GM19023 (cell line): ENCODE measurements around the gene CHN2.
"Not testable (repeated sequence)": the region's sequence is repeated elsewhere in the genome, so short reads cannot be mapped to it uniquely, and the experiment has no call there.

Experiments used
- ATAC-seq: cut with Tn5 transposase; IDR thresholded peaks from one replicate; pipeline ENCODE4 v1.9.1; 2021; ENCODE audit warnings: mild to moderate bottlenecking, moderate library complexity; ENCODE audit not compliant: unreplicated experiment

The CHN2 gene

DNA sequence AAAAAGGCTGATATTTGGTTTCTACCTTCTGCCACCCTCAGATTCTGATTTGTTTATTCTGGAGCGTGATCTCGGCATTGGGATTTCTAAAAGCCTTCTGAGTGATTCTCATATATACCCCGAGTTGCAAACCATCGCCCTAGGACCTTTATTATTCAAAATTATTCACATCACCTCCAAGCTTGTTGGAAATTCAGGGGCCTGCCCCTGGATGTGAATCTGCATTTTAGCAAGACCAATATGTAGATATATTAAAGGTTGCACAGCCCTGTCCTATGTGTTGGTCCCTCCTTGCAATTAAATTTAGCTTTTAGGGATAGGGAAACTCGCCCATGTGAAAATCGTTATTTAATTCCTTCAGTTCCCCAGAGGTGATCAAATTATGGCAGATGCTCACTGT lies 9.0 kb upstream of the CHN2 start:
- no peak for ATAC-seq

DNA sequence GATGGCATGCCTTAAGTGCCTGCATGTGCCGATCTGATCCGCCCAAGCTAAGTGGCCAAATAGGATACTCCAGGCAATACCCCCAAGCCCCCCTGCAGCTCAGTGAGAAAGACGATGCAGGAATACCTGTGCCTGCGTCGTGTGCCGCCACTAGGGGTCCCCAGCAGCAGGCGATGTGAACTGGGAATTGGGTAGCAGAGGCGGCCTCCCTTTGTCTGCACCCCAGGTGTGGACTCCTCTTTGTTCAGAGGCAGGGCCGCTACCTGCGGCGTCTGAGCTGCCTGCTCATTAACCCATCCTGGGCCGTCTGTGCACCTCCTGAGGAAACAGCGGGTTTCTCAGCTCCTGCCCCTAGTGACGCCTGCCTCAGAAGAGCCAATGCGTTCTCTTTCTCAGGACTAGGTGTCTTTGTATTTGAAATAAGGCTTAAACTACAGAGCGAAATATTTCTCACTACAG lies 4.8 kb upstream of the CHN2 start:
- no peak for ATAC-seq

DNA sequence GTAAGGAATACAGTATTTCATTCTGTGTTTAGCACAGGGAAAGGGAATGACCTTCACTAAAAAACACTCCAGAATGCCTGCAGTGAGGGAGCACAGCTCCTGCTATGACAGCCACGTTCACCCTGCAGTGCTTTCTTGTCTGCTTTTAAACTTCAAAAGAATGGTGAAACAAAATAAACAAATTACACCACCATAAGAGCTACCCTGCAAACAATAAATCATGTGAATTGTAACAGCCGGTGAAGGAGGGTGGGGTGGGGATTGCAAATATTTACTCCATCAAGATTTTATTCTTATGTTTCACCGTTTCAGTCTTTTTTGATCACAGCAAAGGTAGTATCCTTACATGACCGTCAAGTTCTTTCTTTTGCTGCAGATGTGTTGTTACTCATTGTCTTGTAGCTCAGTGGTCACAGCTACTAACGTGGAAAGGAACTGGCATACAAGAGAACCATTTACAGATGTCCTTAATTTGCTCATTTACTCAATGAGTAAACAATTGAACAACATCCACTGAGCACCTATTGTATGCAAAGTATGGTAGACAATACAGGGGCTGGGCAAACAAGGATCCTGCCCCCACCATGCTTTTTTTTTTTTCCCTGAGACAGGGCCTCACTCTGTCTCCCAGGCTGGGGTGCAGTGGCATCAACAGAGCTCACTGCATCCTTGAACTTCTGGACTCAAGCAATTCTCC lies 4.1 kb upstream of the CHN2 start:
- no peak for ATAC-seq

DNA sequence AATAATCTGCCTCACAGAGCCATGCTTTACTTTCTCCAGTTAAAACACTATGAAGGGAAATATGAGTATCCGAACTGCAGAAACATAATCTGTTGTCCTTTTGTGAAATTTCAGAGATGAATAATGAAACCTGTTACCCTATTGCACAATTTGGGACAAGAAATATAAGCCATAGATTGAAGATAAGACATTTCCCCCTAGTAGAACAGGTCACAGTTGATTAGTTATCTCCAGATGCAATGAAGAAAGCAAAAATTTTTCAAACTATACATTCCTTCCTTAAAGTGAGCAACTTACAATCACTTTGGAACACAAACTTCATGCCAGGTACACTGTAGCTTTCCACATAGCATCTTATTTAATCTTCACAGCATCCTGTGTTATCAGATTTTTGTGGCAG lies 2.3 kb upstream of the CHN2 start:
- ATAC-seq, result no peak

DNA sequence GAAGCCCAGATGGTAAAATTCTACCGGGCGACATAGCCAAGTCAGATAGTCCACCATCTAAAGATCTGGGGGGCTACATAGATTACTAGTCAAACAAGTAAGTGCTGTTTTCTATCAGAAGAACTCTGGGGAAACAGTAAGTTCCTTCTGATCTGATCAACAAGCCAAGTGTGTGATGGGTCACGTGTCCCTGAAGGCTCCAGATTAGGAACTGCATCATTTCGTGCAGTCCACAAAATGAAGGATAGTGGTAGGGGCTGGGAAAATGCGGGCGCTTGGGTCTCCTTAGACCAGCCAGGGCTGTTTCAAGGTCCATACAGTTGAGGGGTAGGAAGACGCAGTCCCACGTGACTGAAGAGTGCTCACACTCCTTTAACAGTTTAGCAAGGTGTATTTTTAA lies 1.8 kb upstream of the CHN2 start:
- no peak for ATAC-seq

DNA sequence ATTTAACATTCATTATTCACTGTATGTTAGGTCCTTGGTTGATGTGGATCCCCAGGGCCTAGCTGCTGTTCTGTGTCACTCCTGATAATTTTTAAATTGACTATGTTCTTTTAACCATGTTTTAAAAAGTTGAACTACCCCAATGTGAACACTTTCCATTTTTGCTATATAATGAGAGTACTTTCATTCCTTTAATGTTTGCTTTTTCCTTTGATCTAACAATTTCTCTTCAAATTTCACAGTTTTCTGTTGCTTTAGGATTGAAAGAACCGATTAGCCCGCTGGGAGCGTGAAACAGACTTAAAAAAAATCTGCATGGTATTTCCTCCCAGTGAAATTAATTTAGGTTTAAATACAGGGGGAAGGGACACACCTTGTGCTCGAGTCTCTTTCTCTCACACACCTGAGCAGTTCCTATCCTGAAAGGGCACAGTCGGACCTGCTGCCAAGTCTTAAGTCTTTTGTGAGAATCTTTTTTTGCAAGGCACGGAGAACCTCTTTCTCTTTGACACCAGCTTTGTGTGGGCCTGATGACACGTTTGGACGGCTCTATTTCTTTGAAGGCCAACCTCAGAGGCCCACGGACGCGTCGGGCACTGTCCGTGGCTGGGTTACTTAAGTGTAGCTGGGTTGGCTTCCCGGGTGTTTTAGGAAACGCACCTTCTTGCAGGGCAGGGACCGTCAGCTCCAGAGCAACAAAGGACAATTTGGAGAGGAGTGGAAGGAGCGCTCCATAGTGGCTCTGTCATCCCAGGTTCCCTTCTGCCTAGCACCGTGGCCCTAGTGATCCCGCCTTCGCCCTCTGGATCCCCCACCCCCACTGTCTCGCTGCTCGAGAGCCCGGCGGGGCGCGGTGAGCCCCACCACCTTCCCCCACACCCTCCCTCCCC lies 1.0 kb upstream of the CHN2 start:
- no peak for ATAC-seq

DNA sequence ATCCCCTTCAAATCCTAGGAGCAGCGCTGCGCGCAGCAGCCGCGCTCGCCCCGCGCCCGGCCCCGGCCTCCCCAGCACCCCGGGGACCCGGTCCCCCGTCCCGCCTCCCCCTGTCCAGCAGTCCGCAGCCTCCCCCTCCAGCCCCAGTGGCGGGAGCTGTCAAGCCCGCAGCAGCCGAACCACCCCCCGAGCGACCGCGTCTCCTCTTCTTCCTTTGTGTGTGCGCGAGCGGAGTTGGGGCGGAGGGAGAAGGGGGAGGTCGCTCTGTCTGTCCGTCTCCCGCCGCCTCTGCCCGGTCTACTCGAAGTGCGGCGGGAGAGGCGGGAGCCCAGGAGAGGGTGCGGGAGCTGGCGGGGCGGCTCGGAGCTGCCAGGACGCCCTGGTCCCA lies 375 bp upstream of the CHN2 start:
- ATAC-seq, result no peak

DNA sequence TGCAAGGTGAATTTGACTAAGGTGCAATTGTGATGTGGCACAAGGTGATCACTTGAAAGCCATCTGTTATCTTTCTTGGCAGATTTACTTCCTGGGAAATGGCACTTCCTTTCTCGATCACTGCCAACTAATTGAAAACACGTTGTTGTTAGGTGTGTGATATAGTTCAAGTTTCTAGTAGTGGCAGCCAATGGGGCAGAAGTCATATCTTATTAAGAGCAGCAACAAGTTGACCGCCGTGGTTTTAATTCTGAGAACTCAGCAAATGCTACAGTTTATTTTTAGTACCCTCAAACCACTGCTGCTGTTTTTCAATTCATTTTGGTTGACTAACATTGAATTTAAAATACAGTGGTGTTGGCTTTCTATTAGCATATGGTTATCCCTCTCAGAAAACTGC lies 1.6 kb downstream of the CHN2 start:
- ATAC-seq, result no peak

DNA sequence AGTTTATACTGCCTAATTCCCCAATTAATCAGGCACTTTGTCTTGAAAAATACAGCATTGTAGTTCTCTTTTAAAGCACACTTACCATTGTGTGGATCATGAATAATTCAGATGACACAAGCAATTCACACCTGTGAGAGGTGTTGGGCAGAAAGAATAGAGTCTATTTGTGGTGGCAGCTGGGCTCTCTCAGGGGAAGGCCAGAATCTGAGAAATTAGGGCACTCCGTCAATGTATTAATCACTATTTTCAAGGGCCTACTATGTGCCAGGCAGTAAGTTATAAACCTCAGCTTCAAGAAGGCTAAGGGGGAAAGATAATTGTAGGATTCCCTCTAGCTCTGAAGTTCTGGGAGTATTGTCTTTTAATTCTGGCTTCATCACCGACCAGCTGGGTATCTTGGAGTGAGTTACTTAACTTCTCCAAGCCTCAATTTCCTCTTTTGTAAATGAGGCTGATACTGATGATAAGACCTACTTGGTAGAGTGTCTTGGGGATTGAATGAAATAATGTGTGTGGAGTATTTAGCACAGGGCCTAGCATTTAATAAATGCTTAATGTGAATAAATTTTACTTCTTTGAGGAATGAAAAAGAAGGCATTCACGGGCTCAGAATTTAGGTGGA lies 2.5 kb downstream of the CHN2 start:
- no peak for ATAC-seq

DNA sequence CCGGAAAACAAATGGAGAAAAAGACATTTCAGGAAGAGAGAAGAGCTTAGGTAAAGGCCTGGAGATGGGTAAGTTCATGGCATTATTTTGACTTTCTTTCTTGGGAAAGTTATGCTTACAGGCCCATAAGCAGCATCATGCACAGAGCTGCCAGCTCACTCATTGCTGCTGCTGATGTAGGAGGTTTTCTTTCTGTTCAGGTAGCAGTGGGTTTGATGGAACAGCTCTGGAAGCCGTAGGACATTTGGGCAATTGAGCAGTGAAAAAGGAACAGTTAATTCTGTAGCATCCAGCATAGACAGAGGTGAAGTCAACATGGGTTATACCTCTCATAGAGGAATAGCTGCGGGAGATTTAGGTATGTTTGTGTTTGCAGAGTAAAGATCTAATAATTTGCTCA lies 3.3 kb downstream of the CHN2 start:
- ATAC-seq, result no peak

DNA sequence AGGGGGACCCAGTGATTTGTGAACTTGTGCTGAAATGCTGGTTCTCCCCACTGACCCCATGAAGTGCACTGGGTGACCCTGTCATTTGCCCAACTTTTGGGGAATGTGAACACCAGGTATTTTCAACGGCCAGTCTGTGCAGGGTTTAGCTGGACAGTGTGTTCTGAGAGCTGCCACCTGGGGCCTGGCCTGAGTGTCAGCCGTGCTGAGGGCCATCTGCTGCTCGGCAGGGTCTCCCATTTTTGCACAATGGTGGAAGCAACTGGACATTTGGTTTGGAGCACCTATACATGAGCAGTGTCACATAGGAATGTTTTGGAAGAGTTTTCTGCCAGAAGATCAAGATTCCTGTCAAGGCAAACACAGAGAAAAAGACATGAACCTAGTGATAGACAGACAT lies 5.2 kb downstream of the CHN2 start:
- ATAC-seq, result no peak

DNA sequence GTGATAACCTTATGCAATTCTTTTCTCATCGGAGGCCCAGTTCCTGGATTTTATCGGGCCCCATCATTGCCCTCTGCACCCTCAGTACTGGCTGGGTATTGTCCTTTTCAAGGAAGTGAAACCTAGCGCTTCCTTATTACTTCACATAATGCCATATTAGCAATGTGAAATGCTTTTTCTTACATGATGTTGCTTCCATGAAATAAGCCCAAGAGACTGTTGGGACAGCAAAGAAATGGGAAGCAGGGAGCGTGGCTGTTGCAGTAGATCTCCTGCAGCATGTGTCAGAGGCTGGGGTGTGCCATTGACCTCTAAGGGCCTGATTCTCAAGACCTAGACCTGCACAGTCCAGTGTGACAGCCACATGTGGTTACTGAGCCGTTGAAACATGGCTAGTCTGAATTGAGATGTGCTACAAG lies 8.1 kb downstream of the CHN2 start:
- no peak for ATAC-seq

DNA sequence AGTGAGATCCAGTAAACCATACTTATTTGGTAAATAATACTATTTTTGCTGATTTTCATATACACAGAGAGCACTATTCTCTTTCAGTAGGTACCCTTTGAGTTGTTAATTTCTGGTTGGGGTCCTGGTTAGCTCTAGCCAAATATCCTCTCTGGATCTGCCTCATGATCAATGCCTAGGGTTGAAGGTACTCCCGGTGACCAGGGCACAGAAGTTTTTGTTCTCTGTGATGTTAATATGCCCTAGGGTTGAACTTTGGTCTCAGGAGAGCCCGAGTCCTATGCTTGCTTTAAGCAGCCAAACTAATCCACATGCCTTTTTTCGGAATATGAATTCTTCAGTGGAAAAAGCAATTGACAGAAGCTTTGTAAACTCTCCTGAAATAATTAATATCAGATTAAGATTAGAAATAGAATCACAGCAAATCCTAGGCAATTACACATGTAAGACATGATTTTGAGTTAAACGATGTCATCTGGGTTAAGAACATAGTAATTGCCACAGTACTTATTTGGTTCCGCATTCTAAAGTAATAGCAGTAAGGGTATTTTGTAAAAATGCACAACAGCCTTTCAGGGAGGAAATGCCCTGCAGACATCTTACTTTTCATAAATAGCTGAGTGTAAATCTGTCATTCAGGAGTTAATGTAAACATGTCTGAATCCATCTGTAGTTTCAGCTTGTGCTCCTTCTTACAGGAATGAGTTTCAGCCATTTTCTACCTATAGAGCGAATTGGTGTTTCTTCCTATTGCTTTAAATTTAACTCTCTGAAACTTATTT lies 10.1 kb downstream of the CHN2 start:
- ATAC-seq, result no peak

DNA sequence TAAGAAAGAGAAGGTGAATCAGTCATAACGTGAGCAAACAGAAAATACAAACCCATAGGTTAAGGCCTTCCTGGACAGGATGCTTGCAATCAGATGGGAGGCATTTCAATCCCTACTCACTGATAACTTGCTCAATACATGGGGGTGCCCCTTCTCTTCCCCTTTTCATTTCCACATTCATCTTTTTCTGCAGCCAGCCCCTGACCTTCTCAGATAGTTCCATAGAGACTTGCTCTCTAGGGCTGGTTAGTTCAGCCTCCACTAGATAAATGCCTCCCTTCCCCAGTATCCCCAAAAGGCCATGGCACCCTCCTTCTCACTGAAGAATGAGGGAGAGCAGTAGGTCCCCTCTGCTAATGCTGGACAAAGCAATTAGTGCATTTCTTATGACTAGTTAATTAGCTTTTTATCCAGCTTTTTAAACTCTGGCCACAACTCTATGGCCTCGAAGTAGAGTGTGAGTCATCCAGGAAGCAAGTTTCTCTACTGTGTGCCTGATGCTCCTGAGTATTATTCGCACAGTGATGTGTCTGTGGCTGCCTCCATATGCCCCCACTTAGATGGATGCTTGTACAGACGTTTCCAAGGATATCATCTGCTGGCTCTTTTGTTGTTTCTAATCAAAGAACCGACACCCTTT lies 12.7 kb downstream of the CHN2 start:
- no peak for ATAC-seq

DNA sequence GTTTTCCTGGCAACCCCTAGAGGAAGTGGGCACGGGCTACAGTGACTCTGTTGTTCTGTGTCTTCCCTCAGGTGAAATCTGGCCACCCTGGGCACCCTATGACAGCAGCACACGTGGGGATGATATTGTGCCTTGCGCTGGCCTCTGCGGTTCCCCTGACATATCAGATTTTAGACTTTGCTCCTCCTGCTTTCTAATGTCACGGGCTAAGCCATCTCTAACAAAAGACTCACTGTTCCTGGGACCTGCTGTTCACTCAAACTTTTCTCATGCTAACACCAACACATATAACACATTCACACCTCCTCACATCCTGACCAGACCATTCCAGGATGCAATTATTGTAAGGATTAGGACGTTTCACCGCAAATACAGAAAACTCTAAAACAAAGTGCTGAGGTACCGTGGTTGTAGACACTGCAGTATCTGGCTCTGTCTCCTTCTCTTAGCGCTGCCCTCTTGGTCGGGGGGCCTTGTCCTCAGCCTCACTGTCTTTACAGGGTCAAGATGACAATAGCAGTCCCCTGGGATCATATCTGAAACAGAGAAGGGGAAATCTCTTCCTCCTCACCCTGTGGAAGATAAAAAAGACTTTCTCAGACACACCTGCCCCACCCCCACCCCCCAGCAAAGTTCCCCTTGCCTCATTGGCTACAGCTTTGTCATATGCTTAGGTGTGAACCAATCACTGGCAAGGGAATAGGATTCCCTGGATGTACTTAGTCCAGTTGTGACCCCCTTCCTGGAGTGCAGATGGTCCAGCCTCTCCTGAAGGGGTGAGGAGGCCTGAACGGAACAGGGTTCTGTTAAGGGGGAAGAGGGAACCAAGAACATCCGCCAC lies 14.1 kb downstream of the CHN2 start:
- no peak for ATAC-seq

DNA sequence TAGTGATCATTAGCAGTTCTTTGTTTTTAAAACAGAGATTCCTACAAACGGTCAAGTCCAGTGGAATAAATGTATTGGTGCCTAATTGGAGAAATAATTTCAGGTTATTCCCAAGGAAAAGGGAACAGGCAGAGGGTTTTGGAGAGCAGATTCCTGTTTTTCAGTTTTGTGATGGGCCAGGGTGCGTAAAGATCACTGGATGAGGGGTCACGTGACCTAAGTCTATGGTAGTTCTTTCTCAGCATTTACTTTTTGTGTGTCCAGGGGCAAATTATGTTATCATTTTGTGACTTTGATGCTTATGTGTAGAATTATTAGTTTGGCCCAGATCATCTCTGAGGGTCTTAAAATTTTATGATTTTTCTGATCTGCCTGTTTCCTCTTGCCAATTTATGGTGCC lies 15.2 kb downstream of the CHN2 start:
- no peak for ATAC-seq

DNA sequence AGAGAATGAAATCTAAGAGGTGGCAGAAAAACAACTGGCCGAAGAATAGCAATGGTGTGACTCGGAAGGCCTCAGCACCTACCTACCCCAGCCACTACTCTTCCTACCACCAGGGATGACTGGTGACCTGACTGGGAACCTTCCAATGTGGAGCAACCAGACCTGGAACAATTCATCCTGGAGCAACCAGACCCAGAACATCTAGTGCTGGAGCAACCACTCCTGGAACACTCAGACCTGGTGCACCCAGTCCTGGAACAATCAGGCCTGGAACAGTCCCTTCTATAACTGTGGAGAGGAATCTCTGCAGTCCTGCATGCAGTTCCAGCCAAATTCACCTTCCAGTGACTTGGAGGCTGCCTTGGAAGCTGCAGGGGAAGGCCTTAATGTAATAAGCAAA lies 18.2 kb downstream of the CHN2 start:
- ATAC-seq, result not testable (repeated sequence)

DNA sequence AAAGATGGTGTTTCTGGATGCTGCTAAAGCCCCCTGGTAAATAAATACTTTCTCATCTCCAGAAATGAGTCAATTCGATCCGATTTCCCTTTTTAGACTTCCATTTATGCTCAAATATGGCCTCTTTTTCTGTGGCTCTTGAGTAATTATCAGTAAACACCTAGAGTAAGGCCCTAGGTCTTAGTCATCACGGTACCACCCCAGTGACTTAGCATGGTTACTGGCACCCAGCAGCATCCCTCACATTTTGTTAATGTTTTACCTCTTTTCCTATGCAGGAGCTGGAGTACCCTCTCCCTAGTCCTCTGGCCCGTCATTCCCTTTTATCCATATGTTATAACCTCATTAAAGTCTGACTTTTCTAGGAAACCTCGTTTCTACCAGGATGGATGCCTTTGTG lies 19.5 kb downstream of the CHN2 start:
- no peak for ATAC-seq

DNA sequence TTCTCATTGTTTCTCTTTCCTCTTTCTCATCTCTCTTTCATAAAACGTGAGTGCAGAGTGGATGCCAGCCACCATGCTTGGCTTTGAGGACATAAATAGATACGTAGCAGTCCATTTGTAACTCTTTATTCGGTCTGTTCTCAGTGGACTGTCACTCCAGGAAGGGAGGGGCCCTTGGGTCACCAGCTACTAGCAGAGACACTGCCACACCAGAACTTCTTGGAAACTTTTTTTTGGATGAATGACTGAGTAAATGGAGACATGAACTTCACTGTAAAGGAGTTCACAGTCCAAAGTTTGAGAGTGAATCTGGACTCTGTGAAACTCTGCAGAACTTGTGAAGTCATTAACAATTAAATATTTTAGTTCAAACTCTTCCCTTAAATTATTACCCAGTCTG lies 20.2 kb downstream of the CHN2 start:
- ATAC-seq, result no peak

DNA sequence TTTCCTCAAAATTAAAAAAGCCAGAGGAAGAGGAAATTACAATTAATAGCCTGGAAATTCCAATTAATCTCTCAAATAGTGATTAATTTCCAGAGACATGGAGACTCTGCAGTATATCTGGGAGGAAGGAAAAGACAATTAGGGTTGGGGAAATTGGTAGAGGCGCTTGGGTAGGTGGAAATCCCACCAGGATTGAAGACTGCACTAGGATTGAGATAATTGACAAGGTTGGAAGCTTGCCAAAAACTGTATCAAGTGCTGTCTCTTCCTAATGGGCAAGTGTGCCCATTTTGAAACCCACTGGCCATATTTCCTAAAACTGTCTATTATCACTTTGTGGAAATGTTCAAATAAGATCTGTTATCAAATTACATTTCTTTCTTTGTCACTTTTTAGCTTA lies 21.6 kb downstream of the CHN2 start:
- no peak for ATAC-seq
